Tongue (tissue), 2 donors: ENCODE data around the gene PLPP3. TPM values are rescaled to one million over a fixed set of nuclear protein-coding genes. Genes with fewer than 3 reads are reported as not detected.

Experiments
- DNase-seq: peaks from one replicate; pipeline ENCODE4 v3.0.0-alpha.2; 2015
- total RNA-seq: library from RNA; depleted of rRNA; stranded (reverse); fragments of >200 nt; gene quantifications from one replicate; pipeline ENCODE4 v1.2.3, GENCODE V29; 2014

Gene PLPP3
- total RNA-seq, 1 donor from 2014 or later: 191 TPM

- no peak for DNase-seq
Measured at GRCh38 chr1:56575865-56576264, 3.5 kb downstream of the PLPP3 start.

GRCh38 chr1:56574794-56575193, 4.6 kb downstream of the PLPP3 start:
- no peak for DNase-seq

GRCh38 chr1:56573311-56573710, 6.1 kb downstream of the PLPP3 start:
- peak; percentile 46 for DNase-seq

GRCh38 chr1:56572334-56573050, 6.9 kb downstream of the PLPP3 start:
- no peak for DNase-seq

- DNase-seq: no peak
Measured at GRCh38 chr1:56571448-56571847, 7.9 kb downstream of the PLPP3 start.

- peak; percentile 43 for DNase-seq
Measured at GRCh38 chr1:56570924-56571372, 8.4 kb downstream of the PLPP3 start.

GRCh38 chr1:56569661-56570060, 9.7 kb downstream of the PLPP3 start:
- DNase-seq: no peak

- DNase-seq: no peak
Measured at GRCh38 chr1:56566994-56567393, 12.4 kb downstream of the PLPP3 start.

GRCh38 chr1:56566061-56566744, 13.2 kb downstream of the PLPP3 start:
- DNase-seq: no peak

GRCh38 chr1:56564615-56565014, 14.7 kb downstream of the PLPP3 start:
- DNase-seq: no peak

GRCh38 chr1:56563568-56563967, 15.8 kb downstream of the PLPP3 start:
- DNase-seq: no peak

- DNase-seq: no peak
Measured at GRCh38 chr1:56562891-56563452, 16.4 kb downstream of the PLPP3 start.

GRCh38 chr1:56561227-56562019, 17.9 kb downstream of the PLPP3 start:
- DNase-seq: no peak

GRCh38 chr1:56557746-56558145, 21.6 kb downstream of the PLPP3 start:
- DNase-seq: peak; percentile 29

GRCh38 chr1:56555448-56555847, 23.9 kb downstream of the PLPP3 start:
- DNase-seq: no peak

- DNase-seq: no peak
Measured at GRCh38 chr1:56553046-56553445, 26.3 kb downstream of the PLPP3 start.

- no peak for DNase-seq
Measured at GRCh38 chr1:56552349-56552748, 27.0 kb downstream of the PLPP3 start.

GRCh38 chr1:56551691-56552090, 27.7 kb downstream of the PLPP3 start:
- DNase-seq: no peak

- DNase-seq: no peak
Measured at GRCh38 chr1:56550859-56551188, 28.5 kb downstream of the PLPP3 start.

GRCh38 chr1:56550138-56550858, 29.1 kb downstream of the PLPP3 start:
- no peak for DNase-seq

GRCh38 chr1:56548571-56548970, 30.8 kb downstream of the PLPP3 start:
- DNase-seq: no peak

- peak; percentile 38 for DNase-seq
Measured at GRCh38 chr1:56547977-56548376, 31.4 kb downstream of the PLPP3 start.
